Activated naive CD4-positive, alpha-beta T cell treated with Interleukin-2 at 50 U/mL for 16 hours (primary cell): ENCODE results near the gene A1BG.
"Not testable (repeated sequence)": the region's sequence is repeated elsewhere in the genome, so short reads cannot be mapped to it uniquely, and the experiment has no call there.

Experiments used
- DNase-seq: peaks from one replicate; pipeline ENCODE4 v3.0.0-alpha.2; 2020

Gene A1BG

GRCh38 chr19:58356766-58357480 lies 3.6 kb upstream of the A1BG start:
- no peak for DNase-seq

GRCh38 chr19:58355908-58356765 lies 2.8 kb upstream of the A1BG start:
- peak; percentile 27 for DNase-seq

- no peak for DNase-seq
Measured at GRCh38 chr19:58355215-58355796, 2.0 kb upstream of the A1BG start.

GRCh38 chr19:58354478-58355030 lies 1.3 kb upstream of the A1BG start:
- DNase-seq = no peak

- no peak for DNase-seq
Measured at GRCh38 chr19:58353717-58354477, 605 bp upstream of the A1BG start.

GRCh38 chr19:58351990-58352755 lies 1.1 kb downstream of the A1BG start:
- DNase-seq = no peak

- DNase-seq = no peak
Measured at GRCh38 chr19:58351558-58351878, 1.8 kb downstream of the A1BG start.

GRCh38 chr19:58350871-58351557 lies 2.3 kb downstream of the A1BG start:
- DNase-seq = no peak

GRCh38 chr19:58350001-58350861 lies 3.1 kb downstream of the A1BG start:
- DNase-seq = no peak

GRCh38 chr19:58349590-58349989 lies 3.7 kb downstream of the A1BG start:
- no peak for DNase-seq

- not testable (repeated sequence) for DNase-seq
Measured at GRCh38 chr19:58348080-58348479, 5.2 kb downstream of the A1BG start.

GRCh38 chr19:58346961-58347929 lies 6.0 kb downstream of the A1BG start:
- peak; percentile 64 for DNase-seq

- no peak for DNase-seq
Measured at GRCh38 chr19:58345558-58345957, 7.7 kb downstream of the A1BG start.

- DNase-seq = no peak
Measured at GRCh38 chr19:58338825-58339558, 14.3 kb downstream of the A1BG start.

- no peak for DNase-seq
Measured at GRCh38 chr19:58338336-58338735, 15.0 kb downstream of the A1BG start.

- DNase-seq = no peak
Measured at GRCh38 chr19:58336820-58337219, 16.5 kb downstream of the A1BG start.

- DNase-seq = no peak
Measured at GRCh38 chr19:58336216-58336615, 17.1 kb downstream of the A1BG start.

GRCh38 chr19:58335630-58336029 lies 17.7 kb downstream of the A1BG start:
- no peak for DNase-seq
